Superior temporal gyrus (tissue), 1 donor: ENCODE results near the gene ZBTB8A.
"Not testable (repeated sequence)": the region's sequence is repeated elsewhere in the genome, so short reads cannot be mapped to it uniquely, and the experiment has no call there.

Experiments
- DNase-seq: peaks from one replicate; pipeline ENCODE4 v3.0.0-alpha.2; 2016; ENCODE audit errors: extremely low spot score

The ZBTB8A gene

GRCh38 chr1:32619701-32620485 lies 80.7 kb downstream of the ZBTB8A start:
- DNase-seq, result peak; percentile 66

- no peak for DNase-seq
Measured at GRCh38 chr1:32622205-32622604, 83.0 kb downstream of the ZBTB8A start.

GRCh38 chr1:32622806-32623681 lies 83.8 kb downstream of the ZBTB8A start:
- DNase-seq, result no peak

GRCh38 chr1:32623775-32624174 lies 84.5 kb downstream of the ZBTB8A start:
- DNase-seq, result no peak

GRCh38 chr1:32626176-32626575 lies 86.9 kb downstream of the ZBTB8A start:
- no peak for DNase-seq

- no peak for DNase-seq
Measured at GRCh38 chr1:32627596-32628162, 88.5 kb downstream of the ZBTB8A start.

GRCh38 chr1:32630173-32630572 lies 90.9 kb downstream of the ZBTB8A start:
- DNase-seq, result not testable (repeated sequence)

GRCh38 chr1:32632829-32633228 lies 93.6 kb downstream of the ZBTB8A start:
- DNase-seq, result no peak

GRCh38 chr1:32635508-32636277 lies 96.5 kb downstream of the ZBTB8A start:
- DNase-seq, result no peak

GRCh38 chr1:32636914-32637645 lies 97.9 kb downstream of the ZBTB8A start:
- no peak for DNase-seq

GRCh38 chr1:32639489-32640075 lies 100.4 kb downstream of the ZBTB8A start:
- DNase-seq, result no peak

GRCh38 chr1:32642292-32642827 lies 103.1 kb downstream of the ZBTB8A start:
- DNase-seq, result not testable (repeated sequence)

- DNase-seq, result no peak
Measured at GRCh38 chr1:32644426-32644825, 105.2 kb downstream of the ZBTB8A start.

- DNase-seq, result no peak
Measured at GRCh38 chr1:32647308-32648134, 108.3 kb downstream of the ZBTB8A start.

GRCh38 chr1:32650248-32650751 lies 111.1 kb downstream of the ZBTB8A start, which contains the start of gene ZBTB8OS:
Gene ZBTB8OS (minus strand): TSS chr1:32650550. CDS start chr1:32650529, 21 bp downstream.
- peak; percentile 98 for DNase-seq

GRCh38 chr1:32650752-32651460 lies 111.7 kb downstream of the ZBTB8A start, which contains the start of gene RBBP4:
Gene RBBP4 (plus strand): TSS chr1:32651208. CDS start chr1:32651307, 99 bp downstream.
- peak; percentile 96 for DNase-seq

GRCh38 chr1:32651461-32652073 lies 112.3 kb downstream of the ZBTB8A start:
- DNase-seq, result no peak
